Germinal center (tissue), 1 donor: ENCODE data around the gene CACNA1D.
A peak's percentile ranks its signal among the peaks of the same experiment; 100 is the strongest.

Experiments
- DNase-seq: peaks from one replicate; pipeline ENCODE4 v3.0.0; 2012; ENCODE audit warnings: mixed read lengths, low spot score

CACNA1D gene

DNA sequence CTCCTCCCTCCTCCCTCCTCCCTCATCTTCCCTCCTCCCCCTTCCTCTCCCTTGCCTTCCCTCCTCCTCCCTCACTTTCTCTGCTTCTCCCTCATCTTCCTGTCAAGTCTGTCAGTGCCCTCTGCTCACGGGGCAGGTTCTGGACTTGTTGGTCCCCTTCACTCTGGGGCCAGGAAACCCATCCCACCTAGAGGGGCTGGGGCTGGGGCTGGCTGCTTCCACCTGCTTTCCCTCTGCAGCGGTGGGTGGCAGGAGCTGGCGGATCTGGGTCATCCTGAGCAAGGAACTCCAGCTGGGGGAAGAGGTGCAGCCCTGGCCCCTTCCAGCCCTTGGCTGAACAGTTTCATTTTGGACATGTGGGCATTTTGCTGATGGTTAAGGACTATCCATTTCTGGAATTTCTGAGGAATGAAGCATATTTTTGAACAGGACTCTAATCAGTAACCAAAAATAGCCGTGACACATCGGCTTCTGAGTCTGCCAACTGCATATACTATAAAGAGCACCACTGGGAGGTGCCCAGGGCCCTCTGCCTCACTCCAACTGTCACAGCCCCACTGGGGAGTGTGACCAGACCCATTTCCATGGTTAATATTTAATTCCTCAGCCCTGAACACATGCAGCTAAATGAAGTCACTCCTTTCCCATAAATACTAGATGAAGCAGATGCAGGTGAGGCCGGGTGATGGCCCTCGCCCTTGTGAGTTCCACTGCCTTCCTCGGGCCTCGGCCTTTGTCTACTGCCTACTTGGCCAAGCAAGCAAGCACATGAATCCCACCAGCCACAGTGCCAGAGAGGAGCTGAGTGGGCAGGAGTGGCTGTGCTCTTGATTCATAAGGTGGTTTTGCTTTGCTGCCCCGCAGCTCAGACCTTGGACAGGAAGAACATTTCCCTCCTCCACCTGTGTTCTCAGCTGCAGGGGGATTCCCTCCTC lies 312.0 kb downstream of the CACNA1D start:
- DNase-seq: no peak

DNA sequence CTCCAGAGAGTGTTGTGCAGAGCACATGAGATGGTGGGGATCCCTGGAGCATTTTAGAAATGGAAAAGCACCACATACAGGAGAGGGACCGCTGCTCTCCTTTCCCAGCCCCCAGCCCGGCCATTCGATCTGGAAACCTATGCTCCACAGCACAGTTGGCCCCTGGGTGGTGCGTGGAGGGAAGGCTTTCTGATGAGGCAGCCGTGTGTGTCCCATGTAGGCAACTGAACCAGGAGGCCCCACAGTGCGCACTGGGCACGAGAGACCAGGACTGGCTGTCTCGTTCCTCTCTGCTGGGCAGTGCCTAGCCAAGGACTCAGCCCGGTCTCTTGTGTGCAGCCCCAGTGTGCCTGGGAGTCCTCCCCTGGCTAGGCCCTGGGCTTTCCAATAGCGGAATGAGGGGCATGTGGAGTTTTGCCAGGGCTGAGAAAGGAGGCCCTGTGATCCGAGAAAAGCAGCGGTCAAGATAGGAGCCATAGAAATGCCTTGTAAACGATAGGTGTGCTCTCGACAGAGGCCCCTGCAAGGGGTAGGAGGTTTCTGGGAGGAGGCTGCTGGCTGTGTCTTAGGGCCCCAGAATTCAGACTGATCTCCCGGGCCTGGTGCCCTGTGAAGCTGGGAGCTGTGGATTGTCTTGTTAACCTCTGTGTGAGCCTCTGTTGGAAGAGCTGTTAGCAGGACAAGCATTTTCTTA lies 312.9 kb downstream of the CACNA1D start:
- no peak for DNase-seq

DNA sequence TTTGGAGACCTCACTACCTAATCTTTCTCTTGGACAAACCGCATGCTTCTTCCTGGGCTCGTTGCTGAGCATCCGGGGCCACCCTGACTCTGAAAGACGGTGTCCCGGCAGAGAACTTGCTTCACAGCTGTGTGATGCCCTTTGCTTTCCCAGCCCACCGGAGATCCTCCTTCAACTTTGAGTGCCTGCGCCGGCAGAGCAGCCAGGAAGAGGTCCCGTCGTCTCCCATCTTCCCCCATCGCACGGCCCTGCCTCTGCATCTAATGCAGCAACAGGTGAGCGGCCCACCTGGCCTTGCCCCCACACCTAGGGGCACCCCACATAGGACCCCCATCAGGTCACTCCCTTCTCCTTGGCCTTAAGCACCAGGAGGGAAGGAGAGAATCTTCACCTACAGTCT lies 314.1 kb downstream of the CACNA1D start:
- no peak for DNase-seq

DNA sequence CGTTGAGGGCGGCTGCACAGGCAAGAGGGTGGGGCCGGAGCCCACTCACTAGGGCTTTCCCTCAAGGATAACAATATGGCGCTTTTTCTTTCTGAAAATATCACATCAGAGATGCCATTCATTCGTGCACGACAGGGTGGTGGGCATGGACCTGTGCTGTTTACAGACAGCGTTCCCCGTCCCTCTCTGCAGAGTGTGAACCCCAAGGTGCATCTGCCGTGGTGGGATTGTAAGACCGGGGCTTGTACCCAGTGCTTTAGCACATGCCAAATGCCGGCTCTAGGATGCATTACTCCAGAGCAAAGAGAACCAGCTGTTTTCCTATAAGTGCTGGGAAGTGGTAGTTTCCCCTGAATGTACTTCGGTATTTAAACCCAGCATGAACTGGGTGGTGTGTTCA lies 314.9 kb downstream of the CACNA1D start:
- DNase-seq: no peak

DNA sequence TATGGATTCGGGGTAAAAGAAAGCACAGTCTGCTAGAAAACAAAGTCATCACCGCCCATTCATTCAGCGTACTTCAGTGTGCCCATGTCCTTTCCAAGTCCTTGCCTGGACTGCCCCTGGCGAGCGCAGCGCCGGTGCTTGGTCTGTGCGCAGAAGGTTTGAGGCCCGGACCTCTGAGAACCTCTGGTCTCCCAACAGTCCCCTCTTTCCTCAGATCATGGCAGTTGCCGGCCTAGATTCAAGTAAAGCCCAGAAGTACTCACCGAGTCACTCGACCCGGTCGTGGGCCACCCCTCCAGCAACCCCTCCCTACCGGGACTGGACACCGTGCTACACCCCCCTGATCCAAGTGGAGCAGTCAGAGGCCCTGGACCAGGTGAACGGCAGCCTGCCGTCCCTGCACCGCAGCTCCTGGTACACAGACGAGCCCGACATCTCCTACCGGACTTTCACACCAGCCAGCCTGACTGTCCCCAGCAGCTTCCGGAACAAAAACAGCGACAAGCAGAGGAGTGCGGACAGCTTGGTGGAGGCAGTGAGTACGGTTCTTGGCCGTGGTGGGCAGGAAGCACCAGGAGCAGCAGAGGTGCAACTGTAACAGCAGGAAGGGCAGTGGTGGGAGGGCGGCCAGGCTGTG lies 315.5 kb downstream of the CACNA1D start:
- DNase-seq: no peak

DNA sequence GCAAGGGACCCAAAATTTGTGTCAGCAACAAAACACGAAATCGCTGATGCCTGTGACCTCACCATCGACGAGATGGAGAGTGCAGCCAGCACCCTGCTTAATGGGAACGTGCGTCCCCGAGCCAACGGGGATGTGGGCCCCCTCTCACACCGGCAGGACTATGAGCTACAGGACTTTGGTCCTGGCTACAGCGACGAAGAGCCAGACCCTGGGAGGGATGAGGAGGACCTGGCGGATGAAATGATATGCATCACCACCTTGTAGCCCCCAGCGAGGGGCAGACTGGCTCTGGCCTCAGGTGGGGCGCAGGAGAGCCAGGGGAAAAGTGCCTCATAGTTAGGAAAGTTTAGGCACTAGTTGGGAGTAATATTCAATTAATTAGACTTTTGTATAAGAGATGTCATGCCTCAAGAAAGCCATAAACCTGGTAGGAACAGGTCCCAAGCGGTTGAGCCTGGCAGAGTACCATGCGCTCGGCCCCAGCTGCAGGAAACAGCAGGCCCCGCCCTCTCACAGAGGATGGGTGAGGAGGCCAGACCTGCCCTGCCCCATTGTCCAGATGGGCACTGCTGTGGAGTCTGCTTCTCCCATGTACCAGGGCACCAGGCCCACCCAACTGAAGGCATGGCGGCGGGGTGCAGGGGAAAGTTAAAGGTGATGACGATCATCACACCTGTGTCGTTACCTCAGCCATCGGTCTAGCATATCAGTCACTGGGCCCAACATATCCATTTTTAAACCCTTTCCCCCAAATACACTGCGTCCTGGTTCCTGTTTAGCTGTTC lies 316.9 kb downstream of the CACNA1D start:
- DNase-seq: no peak

DNA sequence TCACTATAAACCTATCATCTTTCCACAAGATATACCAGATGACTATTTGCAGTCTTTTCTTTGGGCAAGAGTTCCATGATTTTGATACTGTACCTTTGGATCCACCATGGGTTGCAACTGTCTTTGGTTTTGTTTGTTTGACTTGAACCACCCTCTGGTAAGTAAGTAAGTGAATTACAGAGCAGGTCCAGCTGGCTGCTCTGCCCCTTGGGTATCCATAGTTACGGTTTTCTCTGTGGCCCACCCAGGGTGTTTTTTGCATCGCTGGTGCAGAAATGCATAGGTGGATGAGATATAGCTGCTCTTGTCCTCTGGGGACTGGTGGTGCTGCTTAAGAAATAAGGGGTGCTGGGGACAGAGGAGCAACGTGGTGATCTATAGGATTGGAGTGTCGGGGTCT lies 318.0 kb downstream of the CACNA1D start:
- peak; percentile 12 for DNase-seq

DNA sequence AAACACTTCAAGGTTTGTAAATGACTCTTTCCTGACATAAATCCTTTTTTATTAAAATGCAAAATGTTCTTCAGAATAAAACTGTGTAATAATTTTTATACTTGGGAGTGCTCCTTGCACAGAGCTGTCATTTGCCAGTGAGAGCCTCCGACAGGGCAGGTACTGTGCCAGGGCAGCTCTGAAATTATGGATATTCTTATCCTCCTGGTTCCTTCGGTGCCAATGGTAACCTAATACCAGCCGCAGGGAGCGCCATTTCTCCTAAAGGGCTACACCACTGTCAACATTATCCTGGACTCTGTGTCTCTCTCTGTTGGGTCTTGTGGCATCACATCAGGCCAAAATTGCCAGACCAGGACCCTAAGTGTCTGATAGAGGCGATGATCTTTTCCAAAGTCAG lies 318.8 kb downstream of the CACNA1D start:
- no peak for DNase-seq

DNA sequence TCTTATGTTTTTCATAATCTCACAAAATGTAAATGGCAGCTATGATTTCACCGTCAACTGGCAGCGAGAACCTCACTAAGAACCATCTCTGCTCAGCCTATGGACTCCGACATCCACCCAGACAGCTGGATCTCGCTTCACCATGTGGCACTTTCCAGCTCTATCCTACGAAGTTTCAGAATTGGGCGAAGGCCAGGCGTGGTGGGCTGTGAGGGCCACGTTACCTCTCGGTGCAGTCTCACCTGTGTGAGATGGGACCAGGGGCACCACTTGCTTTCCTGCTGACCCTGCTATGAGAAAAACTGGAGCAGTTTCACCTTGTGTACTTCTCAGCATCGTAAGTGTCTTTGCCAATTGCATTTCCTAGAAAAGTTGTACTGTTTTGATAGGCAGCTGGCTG lies 319.5 kb downstream of the CACNA1D start:
- DNase-seq: no peak

DNA sequence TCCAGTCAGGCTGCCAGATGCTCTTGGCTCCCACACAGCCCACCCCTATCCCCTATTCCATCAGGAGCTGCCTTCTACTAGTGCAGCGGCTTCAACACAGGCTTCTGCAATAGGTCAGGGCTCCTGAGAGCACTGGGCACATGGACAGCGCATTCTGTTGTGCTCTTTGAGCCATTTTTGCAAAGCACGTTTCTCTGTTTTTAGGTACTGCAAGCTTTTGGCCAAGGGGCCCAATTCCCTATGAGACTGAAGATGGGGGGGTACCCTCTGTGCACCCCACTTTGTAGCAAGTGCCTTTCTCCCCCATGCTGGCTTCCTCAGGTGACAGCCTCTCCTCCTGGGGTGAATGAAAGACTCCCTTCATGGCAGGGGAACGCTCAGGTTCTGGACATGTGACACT lies 320.7 kb downstream of the CACNA1D start:
- no peak for DNase-seq

DNA sequence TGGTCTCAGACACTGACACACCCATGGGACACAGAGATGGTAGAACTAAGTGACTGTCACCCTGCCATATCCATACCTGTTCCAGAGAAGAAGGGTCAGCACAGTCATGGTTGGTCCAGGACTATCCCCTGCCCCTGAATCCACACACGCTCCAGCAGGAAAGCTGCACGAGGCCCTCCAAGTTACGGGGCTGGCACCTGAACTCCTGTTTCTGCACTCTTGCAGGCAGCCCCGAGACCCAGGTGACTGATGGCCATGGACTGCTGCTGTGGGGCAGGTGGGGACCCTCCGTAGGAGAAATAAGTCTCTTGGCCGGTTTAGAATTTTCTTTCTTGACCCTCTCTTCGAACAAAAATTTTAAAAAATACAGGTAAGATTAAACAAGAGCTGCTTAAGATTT lies 321.2 kb downstream of the CACNA1D start:
- DNase-seq: no peak

DNA sequence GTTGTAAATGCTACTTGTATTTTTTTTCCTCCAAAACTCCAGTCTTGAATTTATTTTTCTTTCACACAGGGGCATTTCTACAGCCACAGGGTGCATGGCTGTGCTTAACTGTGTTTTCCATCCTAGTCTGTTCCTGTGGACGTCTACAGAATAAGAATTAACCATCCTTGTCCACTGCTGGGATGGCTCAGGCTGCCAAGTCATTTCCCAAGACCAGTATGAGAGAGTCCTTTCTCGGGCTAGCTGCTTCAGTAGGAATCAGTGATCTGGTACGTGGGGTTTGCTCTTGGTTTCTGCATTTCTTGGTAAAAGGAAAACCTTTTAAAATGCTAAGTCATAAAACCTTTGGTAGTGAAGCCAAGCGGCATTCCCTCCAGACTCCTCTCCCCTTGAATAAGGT lies 322.0 kb downstream of the CACNA1D start:
- no peak for DNase-seq

DNA sequence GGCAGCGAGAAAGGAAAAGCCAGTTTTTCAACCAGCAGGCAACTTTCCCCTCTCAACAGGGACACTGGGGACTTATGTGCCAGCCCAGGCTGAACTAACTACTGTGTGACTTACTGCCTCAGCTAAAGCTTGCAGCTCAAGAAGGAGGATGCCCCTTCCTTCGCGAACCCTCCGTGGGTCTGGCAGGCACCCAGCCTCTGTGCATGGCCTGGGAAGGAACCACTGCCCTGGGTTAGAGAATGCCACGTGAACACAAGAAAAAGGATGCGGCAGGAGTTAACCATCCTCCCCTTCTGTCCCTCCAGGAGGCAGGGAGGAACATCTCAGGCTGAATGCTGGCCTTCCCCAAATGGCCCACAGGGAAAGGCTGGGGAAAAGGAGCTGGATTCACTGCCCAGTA lies 322.8 kb downstream of the CACNA1D start:
- DNase-seq: no peak

DNA sequence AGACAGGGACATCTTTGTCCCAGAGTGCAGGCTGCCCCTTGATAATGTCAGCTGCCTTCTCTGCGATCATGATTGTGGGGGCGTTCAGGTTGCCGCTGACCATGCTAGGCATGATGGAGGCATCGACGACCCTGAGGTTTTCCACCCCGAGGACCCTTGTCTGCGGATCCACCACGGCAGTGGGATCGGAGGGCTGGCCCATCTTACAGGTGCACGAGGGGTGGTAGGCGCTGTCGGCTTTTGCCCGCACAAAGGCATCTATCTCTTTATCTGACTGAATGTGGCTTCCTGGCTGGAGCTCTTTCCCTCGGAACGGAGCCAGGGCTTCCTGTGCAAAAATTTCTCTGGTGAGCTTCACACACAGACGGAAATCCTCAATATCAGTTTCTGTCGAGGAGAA lies 323.4 kb downstream of the CACNA1D start:
- DNase-seq: no peak

DNA sequence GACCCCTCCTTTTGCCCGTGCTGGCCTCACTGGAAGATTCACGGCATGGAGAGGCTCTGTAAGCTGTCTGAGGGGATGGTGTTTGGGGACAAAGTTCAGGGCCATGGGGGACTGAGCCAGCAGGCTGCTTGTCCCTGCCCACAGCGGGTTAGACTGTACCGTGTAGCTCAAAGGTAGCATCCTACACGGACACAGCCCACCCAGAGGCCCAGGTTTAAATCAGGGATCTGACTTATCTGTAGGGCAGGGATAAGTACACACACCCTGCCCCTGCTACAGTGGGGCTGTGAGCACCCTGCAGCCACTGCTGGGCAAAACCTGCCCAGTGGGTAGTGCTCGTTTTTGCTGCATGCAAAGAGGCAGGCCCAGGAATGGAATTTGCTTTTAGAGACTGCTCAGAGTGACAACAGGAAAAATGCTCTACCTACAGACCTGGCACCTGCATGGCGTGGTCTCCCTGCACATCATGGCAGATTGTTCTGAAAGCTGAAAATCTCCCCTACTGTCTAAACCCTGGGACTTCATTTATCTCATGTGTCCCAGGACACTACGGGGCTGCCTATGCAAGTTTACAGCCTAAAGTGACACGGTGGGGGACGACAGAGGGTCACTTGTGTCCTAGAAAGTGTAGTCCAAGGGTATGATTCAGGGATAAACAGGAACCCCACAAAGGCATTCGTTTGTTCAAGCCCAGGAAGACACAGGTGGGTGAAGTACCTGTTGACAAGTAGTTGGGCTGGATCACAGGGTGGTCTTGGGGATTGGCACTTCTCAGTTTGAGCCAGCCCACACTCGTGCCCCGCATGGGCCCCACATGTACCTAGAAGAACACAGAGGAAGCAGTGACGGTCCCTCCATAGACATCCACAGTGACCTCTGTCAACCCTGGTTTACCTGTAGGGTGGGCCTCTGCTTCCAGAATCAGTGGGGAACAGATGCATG lies 324.1 kb downstream of the CACNA1D start:
- DNase-seq: no peak

DNA sequence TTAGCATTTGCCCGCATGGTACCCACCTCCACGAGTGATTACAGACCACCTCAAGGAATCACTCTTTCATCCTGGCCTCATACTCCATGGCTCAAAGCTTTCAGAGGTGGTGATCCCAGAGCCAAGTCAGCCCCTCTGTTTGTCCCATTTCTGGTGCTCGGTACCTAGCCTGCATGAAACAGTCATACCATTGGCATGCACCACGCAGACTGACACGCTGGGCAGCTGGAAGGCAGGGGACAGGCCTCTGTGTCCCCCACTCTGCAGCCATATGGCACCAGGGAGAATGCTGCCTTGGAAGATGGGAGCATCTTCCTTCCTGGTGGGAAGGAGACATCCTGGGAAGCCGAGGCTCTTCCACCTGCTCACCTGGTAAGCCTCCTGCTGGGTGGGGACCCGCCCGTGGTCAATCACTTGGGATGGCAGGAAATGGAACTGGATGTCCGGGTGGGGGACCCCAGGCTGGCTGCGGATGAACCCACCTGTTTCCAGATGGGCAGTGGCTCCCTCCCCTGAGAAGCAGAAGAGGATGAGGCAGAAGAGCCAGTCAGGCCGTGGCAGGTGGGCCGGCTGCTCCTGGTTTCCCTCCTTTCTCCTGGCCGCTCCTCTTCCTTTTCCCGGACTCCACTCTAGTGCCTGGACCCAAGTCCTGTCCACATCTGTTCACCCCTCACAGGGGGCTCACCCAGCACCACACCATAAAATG lies 324.9 kb downstream of the CACNA1D start:
- DNase-seq: no peak

DNA sequence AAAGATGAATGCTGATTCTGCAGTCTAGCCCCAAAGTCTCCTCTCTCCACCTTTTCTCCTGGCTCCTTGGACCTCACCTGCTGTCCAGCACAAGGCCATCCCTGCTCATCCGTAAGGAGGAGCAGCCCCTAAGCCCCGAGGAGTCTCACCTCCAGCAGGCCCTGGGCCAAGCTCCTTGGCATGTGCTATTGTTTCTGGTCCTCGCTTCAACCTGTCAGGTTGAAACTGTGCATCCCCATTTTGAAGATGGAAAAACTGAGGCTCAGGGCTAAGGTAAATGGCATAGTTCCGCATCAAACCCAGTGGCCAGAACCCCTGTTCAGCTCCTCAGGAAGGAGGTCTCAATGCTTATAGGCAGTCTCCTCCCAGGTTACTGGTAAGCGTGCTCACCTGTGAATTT lies 325.7 kb downstream of the CACNA1D start:
- DNase-seq: no peak

DNA sequence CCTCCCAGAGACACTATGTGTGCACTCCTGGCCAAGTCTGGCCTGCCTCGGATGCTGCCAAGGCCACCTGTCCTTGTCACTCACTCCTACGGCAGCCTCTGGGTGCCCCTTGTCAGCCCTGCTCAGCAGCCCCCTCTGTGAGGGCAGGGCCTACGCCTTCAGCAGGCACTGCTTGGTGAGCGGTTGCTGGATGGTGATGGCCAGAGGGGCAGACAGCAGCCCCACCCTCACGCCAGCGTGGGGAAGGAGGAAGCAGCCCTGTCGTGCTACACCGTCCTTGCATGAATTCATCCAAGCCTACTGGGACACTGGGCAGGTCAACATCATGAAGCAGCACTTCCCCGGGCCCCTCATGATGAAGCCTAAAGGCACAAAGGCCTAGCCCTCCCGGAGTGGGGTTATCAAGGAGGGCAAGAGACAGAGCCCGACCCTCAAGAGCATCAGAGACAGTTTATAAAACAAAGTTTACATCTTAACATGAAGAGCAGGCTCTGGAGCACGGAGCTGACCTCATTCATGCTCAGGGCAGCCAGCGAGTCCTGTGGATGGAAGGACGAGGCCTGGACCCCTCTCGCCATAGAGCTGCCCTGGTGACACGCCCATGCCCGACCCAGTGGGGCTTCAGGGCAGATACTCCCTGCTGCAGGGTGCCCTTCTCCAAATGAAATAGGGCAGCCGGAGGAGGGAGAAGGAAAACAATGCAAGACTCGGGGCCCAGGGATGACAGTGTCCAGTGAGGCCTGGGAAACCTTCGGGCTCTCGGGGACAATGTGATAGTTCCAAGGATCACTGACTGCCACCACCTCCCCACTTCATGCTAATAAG lies 326.6 kb downstream of the CACNA1D start:
- no peak for DNase-seq

DNA sequence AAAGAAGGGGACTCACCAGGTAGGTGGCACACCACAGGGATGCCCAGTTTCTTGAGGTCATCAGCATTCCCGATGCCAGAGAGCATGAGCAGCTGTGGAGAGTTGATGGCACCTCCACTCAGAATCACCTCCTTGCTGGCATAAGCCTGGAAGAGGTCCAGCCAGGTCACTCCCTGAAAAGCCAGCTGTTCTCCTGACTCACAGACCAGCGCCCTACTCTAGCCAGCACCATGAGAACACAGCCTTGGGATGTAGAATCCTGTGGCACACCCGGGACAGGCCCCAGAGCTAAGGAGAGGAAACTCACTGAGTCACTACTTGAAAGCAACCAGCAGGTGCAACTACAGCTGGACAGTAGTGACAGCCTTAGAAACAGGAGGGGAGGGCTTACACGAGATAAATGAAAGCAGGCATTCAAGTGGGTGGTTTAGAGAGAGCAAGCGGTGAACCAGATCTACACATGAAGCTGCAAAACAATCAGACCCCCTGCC lies 327.3 kb downstream of the CACNA1D start:
- no peak for DNase-seq
